Measurements from ENCODE around the gene GJD4.

GJD4 gene

DNA sequence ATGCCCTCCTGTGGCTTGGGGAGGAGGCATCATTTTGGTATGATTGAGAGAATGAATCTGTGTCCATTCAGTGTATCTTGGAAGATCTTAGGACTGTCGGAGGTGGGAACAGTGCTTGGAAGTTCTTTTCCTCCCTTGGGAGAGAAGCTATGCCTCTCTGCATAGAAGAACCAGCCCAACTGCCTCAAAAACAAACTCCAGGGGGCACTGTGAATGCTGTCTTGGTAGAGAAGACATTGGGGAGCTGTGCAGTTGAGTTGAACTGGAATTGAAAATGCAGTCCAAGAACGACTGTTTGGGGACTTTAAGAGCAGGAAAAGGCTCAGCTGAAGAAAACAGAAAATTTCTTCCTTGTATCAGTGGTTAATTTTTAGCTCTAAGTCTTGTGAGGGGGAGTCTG, 4.9 kb upstream of the GJD4 start:
- TF ChIP-seq ZNF8 (CRISPR knock-in tag; IDR thresholded peaks at IDR 0.05) (no peak), PPARA (CRISPR knock-in tag; IDR thresholded peaks at IDR 0.05; ENCODE audit: borderline replicate concordance) (no peak), TCF4 (CRISPR knock-in tag; IDR thresholded peaks at IDR 0.05; ENCODE audit: borderline replicate concordance) (no peak), CSDC2 (CRISPR knock-in tag; IDR thresholded peaks at IDR 0.05) (no peak), ESRRG (CRISPR knock-in tag; IDR thresholded peaks at IDR 0.05) (no peak), SNAI2 (CRISPR knock-in tag; IDR thresholded peaks at IDR 0.05) (no peak), ZFP3 (CRISPR knock-in tag; IDR thresholded peaks at IDR 0.05) (no peak), ISL1 (CRISPR knock-in tag; IDR thresholded peaks at IDR 0.05) (no peak), ZC3H10 (CRISPR knock-in tag; IDR thresholded peaks at IDR 0.05) (no peak), GLIS3 (CRISPR knock-in tag; IDR thresholded peaks at IDR 0.05) (no peak), BACH2 (CRISPR knock-in tag; IDR thresholded peaks at IDR 0.05; ENCODE audit: borderline replicate concordance) (no peak)
- TF ChIP-seq, protein P1, sequence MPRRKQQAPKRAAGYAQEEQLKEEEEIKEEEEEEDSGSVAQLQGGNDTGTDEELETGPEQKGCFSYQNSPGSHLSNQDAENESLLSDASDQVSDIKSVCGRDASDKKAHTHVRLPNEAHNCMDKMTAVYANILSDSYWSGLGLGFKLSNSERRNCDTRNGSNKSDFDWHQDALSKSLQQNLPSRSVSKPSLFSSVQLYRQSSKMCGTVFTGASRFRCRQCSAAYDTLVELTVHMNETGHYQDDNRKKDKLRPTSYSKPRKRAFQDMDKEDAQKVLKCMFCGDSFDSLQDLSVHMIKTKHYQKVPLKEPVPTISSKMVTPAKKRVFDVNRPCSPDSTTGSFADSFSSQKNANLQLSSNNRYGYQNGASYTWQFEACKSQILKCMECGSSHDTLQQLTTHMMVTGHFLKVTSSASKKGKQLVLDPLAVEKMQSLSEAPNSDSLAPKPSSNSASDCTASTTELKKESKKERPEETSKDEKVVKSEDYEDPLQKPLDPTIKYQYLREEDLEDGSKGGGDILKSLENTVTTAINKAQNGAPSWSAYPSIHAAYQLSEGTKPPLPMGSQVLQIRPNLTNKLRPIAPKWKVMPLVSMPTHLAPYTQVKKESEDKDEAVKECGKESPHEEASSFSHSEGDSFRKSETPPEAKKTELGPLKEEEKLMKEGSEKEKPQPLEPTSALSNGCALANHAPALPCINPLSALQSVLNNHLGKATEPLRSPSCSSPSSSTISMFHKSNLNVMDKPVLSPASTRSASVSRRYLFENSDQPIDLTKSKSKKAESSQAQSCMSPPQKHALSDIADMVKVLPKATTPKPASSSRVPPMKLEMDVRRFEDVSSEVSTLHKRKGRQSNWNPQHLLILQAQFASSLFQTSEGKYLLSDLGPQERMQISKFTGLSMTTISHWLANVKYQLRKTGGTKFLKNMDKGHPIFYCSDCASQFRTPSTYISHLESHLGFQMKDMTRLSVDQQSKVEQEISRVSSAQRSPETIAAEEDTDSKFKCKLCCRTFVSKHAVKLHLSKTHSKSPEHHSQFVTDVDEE (CRISPR knock-in tag; IDR thresholded peaks at IDR 0.05), result no peak
- TF ChIP-seq, protein P2, sequence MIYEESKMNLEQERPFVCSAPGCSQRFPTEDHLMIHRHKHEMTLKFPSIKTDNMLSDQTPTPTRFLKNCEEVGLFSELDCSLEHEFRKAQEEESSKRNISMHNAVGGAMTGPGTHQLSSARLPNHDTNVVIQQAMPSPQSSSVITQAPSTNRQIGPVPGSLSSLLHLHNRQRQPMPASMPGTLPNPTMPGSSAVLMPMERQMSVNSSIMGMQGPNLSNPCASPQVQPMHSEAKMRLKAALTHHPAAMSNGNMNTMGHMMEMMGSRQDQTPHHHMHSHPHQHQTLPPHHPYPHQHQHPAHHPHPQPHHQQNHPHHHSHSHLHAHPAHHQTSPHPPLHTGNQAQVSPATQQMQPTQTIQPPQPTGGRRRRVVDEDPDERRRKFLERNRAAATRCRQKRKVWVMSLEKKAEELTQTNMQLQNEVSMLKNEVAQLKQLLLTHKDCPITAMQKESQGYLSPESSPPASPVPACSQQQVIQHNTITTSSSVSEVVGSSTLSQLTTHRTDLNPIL (CRISPR knock-in tag; IDR thresholded peaks at IDR 0.05; ENCODE audit: low read depth), result no peak
- ATAC-seq, result peak; percentile 59; the same call in 2 of the 3 replicates

DNA sequence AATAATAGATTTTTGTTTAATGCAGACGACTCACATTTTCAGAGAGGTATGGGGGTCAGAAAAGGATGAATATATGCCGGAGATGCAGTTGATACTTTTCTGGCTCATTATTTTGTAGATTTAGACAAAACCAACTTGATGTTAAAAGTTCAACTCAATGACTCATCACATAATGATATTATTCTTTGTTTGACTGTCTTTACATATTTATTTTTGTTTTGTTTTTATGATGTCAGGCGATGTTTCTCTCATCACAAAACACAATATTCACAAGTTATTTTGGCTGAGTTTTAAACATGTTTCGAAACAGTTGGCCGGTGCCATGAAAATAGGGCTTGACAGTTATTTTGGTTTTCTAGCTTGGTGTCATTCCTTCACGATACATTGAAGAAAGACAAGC, 1.3 kb downstream of the GJD4 start:
- no peak for ATAC-seq
- TF ChIP-seq BACH2 (CRISPR knock-in tag; IDR thresholded peaks at IDR 0.05; ENCODE audit: borderline replicate concordance) (no peak), ZFP3 (CRISPR knock-in tag; IDR thresholded peaks at IDR 0.05) (no peak), ARNTL (CRISPR knock-in tag; IDR thresholded peaks at IDR 0.05; ENCODE audit: borderline replicate concordance, low read depth) (no peak), ISL1 (CRISPR knock-in tag; IDR thresholded peaks at IDR 0.05) (no peak), ZNF8 (CRISPR knock-in tag; IDR thresholded peaks at IDR 0.05) (no peak)

DNA sequence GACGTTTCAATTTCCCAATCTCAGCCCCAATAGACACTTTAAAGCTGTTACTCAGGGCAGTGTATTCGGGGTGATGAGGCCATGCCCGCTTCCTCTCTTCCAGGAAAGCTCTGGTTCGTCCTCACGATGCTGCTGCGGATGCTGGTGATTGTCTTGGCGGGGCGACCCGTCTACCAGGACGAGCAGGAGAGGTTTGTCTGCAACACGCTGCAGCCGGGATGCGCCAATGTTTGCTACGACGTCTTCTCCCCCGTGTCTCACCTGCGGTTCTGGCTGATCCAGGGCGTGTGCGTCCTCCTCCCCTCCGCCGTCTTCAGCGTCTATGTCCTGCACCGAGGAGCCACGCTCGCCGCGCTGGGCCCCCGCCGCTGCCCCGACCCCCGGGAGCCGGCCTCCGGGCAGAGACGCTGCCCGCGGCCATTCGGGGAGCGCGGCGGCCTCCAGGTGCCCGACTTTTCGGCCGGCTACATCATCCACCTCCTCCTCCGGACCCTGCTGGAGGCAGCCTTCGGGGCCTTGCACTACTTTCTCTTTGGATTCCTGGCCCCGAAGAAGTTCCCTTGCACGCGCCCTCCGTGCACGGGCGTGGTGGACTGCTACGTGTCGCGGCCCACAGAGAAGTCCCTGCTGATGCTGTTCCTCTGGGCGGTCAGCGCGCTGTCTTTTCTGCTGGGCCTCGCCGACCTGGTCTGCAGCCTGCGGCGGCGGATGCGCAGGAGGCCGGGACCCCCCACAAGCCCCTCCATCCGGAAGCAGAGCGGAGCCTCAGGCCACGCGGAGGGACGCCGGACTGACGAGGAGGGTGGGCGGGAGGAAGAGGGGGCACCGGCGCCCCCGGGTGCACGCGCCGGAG, 2.6 kb downstream of the GJD4 start:
- ATAC-seq, result peak; percentile 69
- TF ChIP-seq PPARA (CRISPR knock-in tag; IDR thresholded peaks at IDR 0.05; ENCODE audit: borderline replicate concordance) (no peak), ARNTL (CRISPR knock-in tag; IDR thresholded peaks at IDR 0.05; ENCODE audit: borderline replicate concordance, low read depth) (no peak), GLIS3 (CRISPR knock-in tag; IDR thresholded peaks at IDR 0.05) (no peak), ZC3H10 (CRISPR knock-in tag; IDR thresholded peaks at IDR 0.05) (no peak), ESRRG (CRISPR knock-in tag; IDR thresholded peaks at IDR 0.05) (no peak), TOX (CRISPR knock-in tag; IDR thresholded peaks at IDR 0.05; ENCODE audit: borderline replicate concordance) (no peak), ISL1 (CRISPR knock-in tag; IDR thresholded peaks at IDR 0.05) (no peak), SNAI2 (CRISPR knock-in tag; IDR thresholded peaks at IDR 0.05) (no peak)
- TF ChIP-seq, protein P3, sequence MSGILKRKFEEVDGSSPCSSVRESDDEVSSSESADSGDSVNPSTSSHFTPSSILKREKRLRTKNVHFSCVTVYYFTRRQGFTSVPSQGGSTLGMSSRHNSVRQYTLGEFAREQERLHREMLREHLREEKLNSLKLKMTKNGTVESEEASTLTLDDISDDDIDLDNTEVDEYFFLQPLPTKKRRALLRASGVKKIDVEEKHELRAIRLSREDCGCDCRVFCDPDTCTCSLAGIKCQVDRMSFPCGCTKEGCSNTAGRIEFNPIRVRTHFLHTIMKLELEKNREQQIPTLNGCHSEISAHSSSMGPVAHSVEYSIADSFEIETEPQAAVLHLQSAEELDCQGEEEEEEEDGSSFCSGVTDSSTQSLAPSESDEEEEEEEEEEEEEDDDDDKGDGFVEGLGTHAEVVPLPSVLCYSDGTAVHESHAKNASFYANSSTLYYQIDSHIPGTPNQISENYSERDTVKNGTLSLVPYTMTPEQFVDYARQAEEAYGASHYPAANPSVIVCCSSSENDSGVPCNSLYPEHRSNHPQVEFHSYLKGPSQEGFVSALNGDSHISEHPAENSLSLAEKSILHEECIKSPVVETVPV (CRISPR knock-in tag; IDR thresholded peaks at IDR 0.05), result no peak

DNA sequence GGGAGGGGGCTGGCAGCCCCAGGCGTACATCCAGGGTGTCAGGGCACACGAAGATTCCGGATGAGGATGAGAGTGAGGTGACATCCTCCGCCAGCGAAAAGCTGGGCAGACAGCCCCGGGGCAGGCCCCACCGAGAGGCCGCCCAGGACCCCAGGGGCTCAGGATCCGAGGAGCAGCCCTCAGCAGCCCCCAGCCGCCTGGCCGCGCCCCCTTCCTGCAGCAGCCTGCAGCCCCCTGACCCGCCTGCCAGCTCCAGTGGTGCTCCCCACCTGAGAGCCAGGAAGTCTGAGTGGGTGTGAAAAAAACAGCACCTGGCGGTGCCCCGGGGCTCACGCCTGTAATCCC, 3.2 kb downstream of the GJD4 start:
- TF ChIP-seq, protein P4, sequence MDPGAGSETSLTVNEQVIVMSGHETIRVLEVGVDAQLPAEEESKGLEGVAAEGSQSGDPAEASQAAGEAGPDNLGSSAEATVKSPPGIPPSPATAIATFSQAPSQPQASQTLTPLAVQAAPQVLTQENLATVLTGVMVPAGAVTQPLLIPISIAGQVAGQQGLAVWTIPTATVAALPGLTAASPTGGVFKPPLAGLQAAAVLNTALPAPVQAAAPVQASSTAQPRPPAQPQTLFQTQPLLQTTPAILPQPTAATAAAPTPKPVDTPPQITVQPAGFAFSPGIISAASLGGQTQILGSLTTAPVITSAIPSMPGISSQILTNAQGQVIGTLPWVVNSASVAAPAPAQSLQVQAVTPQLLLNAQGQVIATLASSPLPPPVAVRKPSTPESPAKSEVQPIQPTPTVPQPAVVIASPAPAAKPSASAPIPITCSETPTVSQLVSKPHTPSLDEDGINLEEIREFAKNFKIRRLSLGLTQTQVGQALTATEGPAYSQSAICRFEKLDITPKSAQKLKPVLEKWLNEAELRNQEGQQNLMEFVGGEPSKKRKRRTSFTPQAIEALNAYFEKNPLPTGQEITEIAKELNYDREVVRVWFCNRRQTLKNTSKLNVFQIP (CRISPR knock-in tag; IDR thresholded peaks at IDR 0.05; ENCODE audit: borderline replicate concordance, low read depth), result no peak
- TF ChIP-seq ZC3H10 (CRISPR knock-in tag; IDR thresholded peaks at IDR 0.05) (no peak), ZNF70 (CRISPR knock-in tag; IDR thresholded peaks at IDR 0.05) (no peak), ZNF565 (CRISPR knock-in tag; conservative IDR thresholded peaks at IDR 0.05; ENCODE audit: low read depth) (no peak), CSDC2 (CRISPR knock-in tag; IDR thresholded peaks at IDR 0.05) (no peak), ARNTL (CRISPR knock-in tag; IDR thresholded peaks at IDR 0.05; ENCODE audit: borderline replicate concordance, low read depth) (no peak), GLIS3 (CRISPR knock-in tag; IDR thresholded peaks at IDR 0.05) (no peak), BACH2 (CRISPR knock-in tag; IDR thresholded peaks at IDR 0.05; ENCODE audit: borderline replicate concordance) (no peak), ZNF8 (CRISPR knock-in tag; IDR thresholded peaks at IDR 0.05) (no peak), SNAI2 (CRISPR knock-in tag; IDR thresholded peaks at IDR 0.05) (no peak)
- TF ChIP-seq, protein P5, sequence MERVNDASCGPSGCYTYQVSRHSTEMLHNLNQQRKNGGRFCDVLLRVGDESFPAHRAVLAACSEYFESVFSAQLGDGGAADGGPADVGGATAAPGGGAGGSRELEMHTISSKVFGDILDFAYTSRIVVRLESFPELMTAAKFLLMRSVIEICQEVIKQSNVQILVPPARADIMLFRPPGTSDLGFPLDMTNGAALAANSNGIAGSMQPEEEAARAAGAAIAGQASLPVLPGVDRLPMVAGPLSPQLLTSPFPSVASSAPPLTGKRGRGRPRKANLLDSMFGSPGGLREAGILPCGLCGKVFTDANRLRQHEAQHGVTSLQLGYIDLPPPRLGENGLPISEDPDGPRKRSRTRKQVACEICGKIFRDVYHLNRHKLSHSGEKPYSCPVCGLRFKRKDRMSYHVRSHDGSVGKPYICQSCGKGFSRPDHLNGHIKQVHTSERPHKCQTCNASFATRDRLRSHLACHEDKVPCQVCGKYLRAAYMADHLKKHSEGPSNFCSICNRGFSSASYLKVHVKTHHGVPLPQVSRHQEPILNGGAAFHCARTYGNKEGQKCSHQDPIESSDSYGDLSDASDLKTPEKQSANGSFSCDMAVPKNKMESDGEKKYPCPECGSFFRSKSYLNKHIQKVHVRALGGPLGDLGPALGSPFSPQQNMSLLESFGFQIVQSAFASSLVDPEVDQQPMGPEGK (CRISPR knock-in tag; IDR thresholded peaks at IDR 0.05; ENCODE audit: borderline replicate concordance), result no peak
- TF ChIP-seq, protein P3 (CRISPR knock-in tag; IDR thresholded peaks at IDR 0.05), result no peak
- ATAC-seq, result no peak; the same call in 2 of the 3 replicates
